Endothelial cell of umbilical vein (primary cell): ENCODE measurements around the gene CNOT9. TPM values are rescaled to one million over a fixed set of nuclear protein-coding genes. Genes with fewer than 3 reads are reported as not detected.

Source experiments
- BruUV-seq: library from RNA; stranded (reverse); fragments of 400-500 nt; replicated peaks from 2 replicates; lab custom pipeline; 2021; lab: Mats Ljungman, UMichigan
- CTCF ChIA-PET: fragments of 300-600, 350-600 bp; sonication (Branson Sonifier 250); formaldehyde crosslinking; loops from one replicate; lab custom pipeline; 2021; ENCODE audit warnings: antibody characterized with exemption, inconsistent platforms; lab: Charles Lee
- POLR2A ChIA-PET: fragments of 300-600, 350-600 bp; sonication (Branson Sonifier 250); formaldehyde crosslinking; loops from one replicate; lab custom pipeline; 2021; ENCODE audit warnings: antibody characterized with exemption, inconsistent platforms; lab: Charles Lee
- DNase-seq: peaks from one replicate; pipeline ENCODE4 v3.0.0-alpha.2; 2011; ENCODE audit warnings: low read depth, low spot score
- FAIRE-seq: peaks from 2 replicates; lab custom pipeline; 2011; peaks lifted over from hg19 to GRCh38; lab: Jason Lieb, UNC
- H2AFZ ChIP-seq: 2 replicates; pipeline ENCODE4 v1.6.0; 2012; ENCODE audit warnings: low read depth, low read length, control low read depth, inconsistent platforms
- H3K27ac ChIP-seq: 2 replicates; pipeline ENCODE4 v1.5.1; 2011; ENCODE audit warnings: low read depth, mild to moderate bottlenecking, control low read depth, low read length, moderate library complexity; ENCODE audit not compliant: insufficient read depth
- H3K27me3 ChIP-seq, 2 experiments: 2 replicates each; pipeline versions ENCODE4 v1.6.0 to v1.6.1; 2011; ENCODE audit warnings: low read length in 2 of 2, mixed read lengths in 1 of 2; ENCODE audit not compliant: control insufficient read depth in 2 of 2, insufficient read depth in 2 of 2
- H3K36me3 ChIP-seq, 2 experiments: 2 replicates in 1 of 2; 3 replicates in 1 of 2; pipeline ENCODE4 v1.5.1; 2011; ENCODE audit warnings: low read length in 2 of 2, mild to moderate bottlenecking in 1 of 2, moderate library complexity in 1 of 2; ENCODE audit not compliant: control insufficient read depth in 2 of 2, insufficient read depth in 2 of 2; ENCODE audit errors: extremely low read depth in 1 of 2
- H3K4me1 ChIP-seq: 3 replicates; pipeline ENCODE4 v1.5.1; 2011; ENCODE audit warnings: mild to moderate bottlenecking, low read length; ENCODE audit not compliant: control insufficient read depth, insufficient read depth; ENCODE audit errors: extremely low read depth
- H3K4me2 ChIP-seq: 2 replicates; pipeline ENCODE4 v1.6.1; 2011; ENCODE audit warnings: low read length, control low read depth, mixed read lengths; ENCODE audit not compliant: insufficient read depth
- H3K4me3 ChIP-seq, 3 experiments: fragments of 200-600 bp in 1 of 3; sonication (generic), shearing (Covaris generic) in 1 of 3; replicated peaks in 1 of 3; 2 replicates each; pipeline ENCODE4 v1.5.1; 2011 to 2016; ENCODE audit warnings: control low read depth in 3 of 3, low read length in 3 of 3, mild to moderate bottlenecking in 2 of 3, inconsistent platforms in 1 of 3, low read depth in 1 of 3, moderate library complexity in 1 of 3; ENCODE audit not compliant: insufficient read depth in 1 of 3
- H3K79me2 ChIP-seq: 2 replicates; pipeline ENCODE4 v1.6.0; 2012; ENCODE audit warnings: low read length, inconsistent platforms; ENCODE audit not compliant: control insufficient read depth, insufficient read depth
- H3K9ac ChIP-seq: replicated peaks from 2 replicates; pipeline ENCODE3; 2011; ENCODE audit warnings: low read length, control low read depth; ENCODE audit not compliant: insufficient read depth; ENCODE audit errors: extremely low read depth
- H3K9me1 ChIP-seq: replicated peaks from 3 replicates; pipeline ENCODE4 v1.6.0; 2011; ENCODE audit warnings: mild to moderate bottlenecking, low read length; ENCODE audit not compliant: control insufficient read depth, insufficient read depth; ENCODE audit errors: extremely low read depth
- H3K9me3 ChIP-seq: replicated peaks from 2 replicates; pipeline ENCODE4 v1.5.1; 2012; ENCODE audit warnings: low read length, inconsistent platforms; ENCODE audit not compliant: control insufficient read depth, insufficient read depth
- H4K20me1 ChIP-seq: replicated peaks from 2 replicates; pipeline ENCODE3; 2011; ENCODE audit warnings: mild to moderate bottlenecking, low read length; ENCODE audit not compliant: control insufficient read depth, insufficient read depth; ENCODE audit errors: extremely low read depth
- EZH2 ChIP-seq: IDR thresholded peaks from 2 replicates; pipeline ENCODE4 v1.6.1; 2012; ENCODE audit warnings: borderline replicate concordance, low read depth, mild to moderate bottlenecking, moderate library complexity, low read length, inconsistent platforms; ENCODE audit not compliant: severe bottlenecking
- FOS ChIP-seq: IDR thresholded peaks from 2 replicates; pipeline ENCODE4 v1.6.1; 2011; ENCODE audit warnings: mild to moderate bottlenecking, low read length, moderate library complexity, borderline replicate concordance; ENCODE audit not compliant: insufficient read depth
- GATA2 ChIP-seq: IDR thresholded peaks from 2 replicates; pipeline ENCODE4 v1.7.0; 2011; ENCODE audit warnings: low read depth, mild to moderate bottlenecking, moderate library complexity, mixed read lengths, low read length; ENCODE audit not compliant: insufficient read length, insufficient read depth
- JUN ChIP-seq: IDR thresholded peaks from 2 replicates; pipeline ENCODE4 v1.6.1; 2011; ENCODE audit warnings: borderline replicate concordance, low read depth; ENCODE audit not compliant: insufficient read length, insufficient read depth
- MYC ChIP-seq: IDR thresholded peaks from one replicate; pipeline ENCODE4 v1.6.1; 2011; ENCODE audit warnings: mild to moderate bottlenecking, low read depth, low read length
- POLR2A ChIP-seq: IDR thresholded peaks from 2 replicates; pipeline ENCODE4 v1.6.1; 2012; ENCODE audit warnings: low read depth, mild to moderate bottlenecking, control low read depth, low read length
- POLR2AphosphoS5 ChIP-seq: IDR thresholded peaks from 2 replicates; pipeline ENCODE4 v1.6.1; 2012; ENCODE audit warnings: low read depth, mild to moderate bottlenecking, control low read depth, low read length, moderate library complexity; ENCODE audit not compliant: insufficient read depth
- dilution Hi-C: fragments of 300-500 bp; cut with MboI; formaldehyde crosslinking; loops from one replicate; pipeline ENCODE4 v1.15.0; 2019; ENCODE audit warnings: low sequenced_read_pairs; ENCODE audit not compliant: extremely low pct_ligation_motif_present
- intact Hi-C: fragments of 100-400 bp; cut with micrococcal nuclease; formaldehyde crosslinking; loops from one replicate; pipeline ENCODE4 v1.10.0; 2022
- polyA plus RNA-seq, 4 experiments: library from polyadenylated mRNA; depleted of rRNA in 3 of 4; stranded (reverse) in 3 of 4; unstranded in 1 of 4; fragments of >200 nt; gene quantifications; 2 replicates each; pipeline versions ENCODE4 v1.2.1 to v1.2.3, GENCODE V29; 2011 to 2012; ENCODE audit warnings: missing spikeins in 1 of 4
- total RNA-seq: library from RNA; stranded (reverse); gene quantifications from 2 replicates; pipeline ENCODE4 v1.2.3, GENCODE V29; 2021
- TF ChIP-seq, protein P1 (sequence below): IDR thresholded peaks from 2 replicates; pipeline ENCODE4 v1.6.1; 2011; ENCODE audit not compliant: insufficient read depth, insufficient read length
- TF ChIP-seq, protein P2 (sequence below), 2 donors: IDR thresholded peaks; 1 replicate in 1 of 2; 2 replicates in 1 of 2; pipeline ENCODE4 v1.5.1; 2011; ENCODE audit warnings: low read length in 2 of 2, mild to moderate bottlenecking in 2 of 2, moderate library complexity in 2 of 2, control low read depth in 1 of 2, inconsistent platforms in 1 of 2, low read depth in 1 of 2; ENCODE audit not compliant: insufficient read depth in 1 of 2; ENCODE audit errors: extremely low read depth in 1 of 2

Gene CNOT9
- total and polyA plus RNA-seq, 2 donors (not counting 3 experiments of a cell fraction or from before 2014, with no cell fraction given) = 53.2 to 68.9 TPM

DNA sequence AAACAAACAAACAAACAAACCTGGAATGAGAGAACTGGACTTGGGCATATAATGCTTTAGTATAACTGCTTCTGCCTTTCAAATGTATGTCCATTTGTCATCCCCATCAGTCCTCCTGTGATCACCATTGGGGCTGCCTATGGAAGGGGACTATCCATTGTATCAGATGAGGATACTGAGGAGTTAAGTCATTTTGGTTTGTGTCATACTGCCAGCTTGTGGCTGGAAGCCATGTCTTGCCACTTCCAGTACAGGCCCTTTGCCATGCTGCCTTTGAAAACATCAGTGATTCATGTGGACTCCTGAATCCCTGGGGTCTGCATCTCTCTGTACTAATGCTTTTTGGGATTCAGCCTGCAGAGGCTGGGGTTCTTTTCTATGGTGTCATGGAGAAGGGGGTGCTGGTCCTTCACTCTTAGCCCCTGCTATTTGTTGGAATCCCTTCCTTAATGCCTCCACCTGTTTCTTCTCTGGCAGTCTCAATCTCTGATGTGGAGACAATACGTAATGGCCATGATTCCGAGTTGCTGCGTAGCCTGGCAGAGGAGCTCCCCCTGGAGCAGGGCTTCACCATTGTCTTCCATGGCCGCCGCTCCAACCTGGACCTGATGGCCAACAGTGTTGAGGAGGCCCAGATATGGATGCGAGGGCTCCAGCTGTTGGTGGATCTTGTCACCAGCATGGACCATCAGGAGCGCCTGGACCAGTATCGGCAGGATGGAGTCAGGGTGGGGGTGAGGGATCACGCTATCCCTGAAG, 49.6 kb downstream of the CNOT9 start:
- H3K4me1 ChIP-seq = peaks cover 9% of the 10 kb centered on the region
- ChIA-PET CTCF (interaction anchor here (1.1 to 4.1 kb wide), 2 partner anchors 11 to 13 kb away, joined by 3 to 15 read pairs; partner anchors contain the start of gene PLCD4), POLR2A (interaction anchor here (0.5 kb wide), 1 partner anchor 43 kb away, joined by 3 read pairs; no protein-coding TSS in a partner anchor)
- FAIRE-seq (no peak), DNase-seq (no peak)
- no TSS peak for BruUV-seq
- H3K9me3 ChIP-seq = no peaks in the 10 kb centered on the region
- no peak for TF ChIP-seq EZH2
- TF ChIP-seq, protein P1, sequence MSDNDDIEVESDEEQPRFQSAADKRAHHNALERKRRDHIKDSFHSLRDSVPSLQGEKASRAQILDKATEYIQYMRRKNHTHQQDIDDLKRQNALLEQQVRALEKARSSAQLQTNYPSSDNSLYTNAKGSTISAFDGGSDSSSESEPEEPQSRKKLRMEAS = no peak
- TF ChIP-seq MYC = no peak
- TF ChIP-seq, protein P2, sequence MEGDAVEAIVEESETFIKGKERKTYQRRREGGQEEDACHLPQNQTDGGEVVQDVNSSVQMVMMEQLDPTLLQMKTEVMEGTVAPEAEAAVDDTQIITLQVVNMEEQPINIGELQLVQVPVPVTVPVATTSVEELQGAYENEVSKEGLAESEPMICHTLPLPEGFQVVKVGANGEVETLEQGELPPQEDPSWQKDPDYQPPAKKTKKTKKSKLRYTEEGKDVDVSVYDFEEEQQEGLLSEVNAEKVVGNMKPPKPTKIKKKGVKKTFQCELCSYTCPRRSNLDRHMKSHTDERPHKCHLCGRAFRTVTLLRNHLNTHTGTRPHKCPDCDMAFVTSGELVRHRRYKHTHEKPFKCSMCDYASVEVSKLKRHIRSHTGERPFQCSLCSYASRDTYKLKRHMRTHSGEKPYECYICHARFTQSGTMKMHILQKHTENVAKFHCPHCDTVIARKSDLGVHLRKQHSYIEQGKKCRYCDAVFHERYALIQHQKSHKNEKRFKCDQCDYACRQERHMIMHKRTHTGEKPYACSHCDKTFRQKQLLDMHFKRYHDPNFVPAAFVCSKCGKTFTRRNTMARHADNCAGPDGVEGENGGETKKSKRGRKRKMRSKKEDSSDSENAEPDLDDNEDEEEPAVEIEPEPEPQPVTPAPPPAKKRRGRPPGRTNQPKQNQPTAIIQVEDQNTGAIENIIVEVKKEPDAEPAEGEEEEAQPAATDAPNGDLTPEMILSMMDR (IDR thresholded peaks at IDR 0.05; ENCODE audit: extremely low read depth in 1 of 2, insufficient read depth in 1 of 2, low read depth in 1 of 2, low read length in 2 of 2) = no peak
- TF ChIP-seq JUN = no peak
- TF ChIP-seq POLR2AphosphoS5 = no peak
- TF ChIP-seq FOS = no peak
- TF ChIP-seq GATA2 = no peak
- no peak for TF ChIP-seq POLR2A
- H3K36me3 ChIP-seq = no peaks in the 10 kb centered on the region
- H3K27ac ChIP-seq = no peak overlapping the region
- H3K4me3 ChIP-seq = no peak overlapping the region
- no peak overlapping the region for H3K4me2 ChIP-seq
- H3K9me1 ChIP-seq = no peaks in the 10 kb centered on the region
- intact Hi-C loops (no loop called here), dilution Hi-C loops (no loop called here)
- H3K9ac ChIP-seq = no peak overlapping the region
- H3K27me3 ChIP-seq = no peaks in the 10 kb centered on the region
- H4K20me1 ChIP-seq = no peaks in the 10 kb centered on the region
- H3K79me2 ChIP-seq = no peaks in the 10 kb centered on the region
- no peak overlapping the region for H2AFZ ChIP-seq
